SK-N-SH (cell line): ENCODE measurements around the gene NOXA1. TPM values are rescaled to one million over a fixed set of nuclear protein-coding genes. Genes with fewer than 3 reads are reported as not detected.

Experiments used
- CTCF ChIA-PET: fragments of 300-600, 350-600 bp; formaldehyde crosslinking; extraction: SDS; loops from one replicate; lab custom pipeline; 2021; lab: Yijun Ruan, JAX
- POLR2A ChIA-PET: fragments of 350-600 bp; sonication (Branson Sonifier 250); formaldehyde crosslinking; extraction: SDS; loops from one replicate; lab custom pipeline; 2020; ENCODE audit warnings: antibody characterized with exemption, inconsistent platforms; lab: Yijun Ruan, JAX
- DNase-seq: peaks from one replicate; pipeline ENCODE4 v3.0.0; 2012
- H2AFZ ChIP-seq: fragments of 200-600 bp; sonication (generic); 2 replicates; pipeline ENCODE4 v1.8.1; 2016; ENCODE audit warnings: antibody characterized with exemption, mild to moderate bottlenecking, low read depth
- H3F3A ChIP-seq: fragments of 200-600 bp; sonication (generic); replicated peaks from 2 replicates; pipeline ENCODE3; 2016; ENCODE audit warnings: antibody characterized with exemption, mild to moderate bottlenecking; ENCODE audit not compliant: insufficient read depth
- H3K27ac ChIP-seq, 2 experiments: fragments of 200-500 bp in 1 of 2; fragments of 200-600 bp in 1 of 2; sonication (Bioruptor generic) in 1 of 2; sonication (generic), shearing (Covaris generic) in 1 of 2; 2 replicates each; pipeline versions ENCODE4 v1.5.1 to v1.6.1; 2014 to 2016; ENCODE audit warnings: low read depth in 2 of 2, inconsistent platforms in 1 of 2, low read length in 1 of 2, mild to moderate bottlenecking in 1 of 2, mixed read lengths in 1 of 2
- H3K27me3 ChIP-seq: fragments of 200-600 bp; sonication (generic), shearing (Covaris generic); 2 replicates; pipeline ENCODE4 v1.6.1; 2016; ENCODE audit warnings: mixed run types; ENCODE audit not compliant: insufficient read depth
- H3K36me3 ChIP-seq, 2 experiments: fragments of 200-500 bp in 1 of 2; fragments of 200-600 bp in 1 of 2; sonication (Bioruptor generic) in 1 of 2; sonication (generic) in 1 of 2; replicated peaks in 1 of 2; 2 replicates each; pipeline versions ENCODE3 to v1.5.1; 2014 to 2016; ENCODE audit warnings: low read length in 1 of 2, mild to moderate bottlenecking in 1 of 2; ENCODE audit not compliant: insufficient read depth in 2 of 2, control insufficient read depth in 1 of 2
- H3K4me1 ChIP-seq, 2 experiments: fragments of 200-500 bp in 1 of 2; fragments of 200-600 bp in 1 of 2; sonication (Bioruptor generic) in 1 of 2; sonication (generic), shearing (Covaris generic) in 1 of 2; 2 replicates each; pipeline versions ENCODE4 v1.5.1 to v1.6.1; 2014 to 2016; ENCODE audit warnings: low read depth in 1 of 2, low read length in 1 of 2, mixed run types in 1 of 2; ENCODE audit not compliant: insufficient read depth in 2 of 2, control insufficient read depth in 1 of 2
- H3K4me2 ChIP-seq: fragments of 200-600 bp; sonication (generic), shearing (Covaris generic); 2 replicates; pipeline ENCODE4 v1.6.1; 2017; ENCODE audit warnings: mixed run types
- H3K4me3 ChIP-seq, 2 experiments: fragments of 200-500 bp in 1 of 2; fragments of 200-600 bp in 1 of 2; sonication (Bioruptor generic) in 1 of 2; sonication (generic), shearing (Covaris generic) in 1 of 2; 2 replicates each; pipeline versions ENCODE4 v1.5.1 to v1.8.1; 2014 to 2016; ENCODE audit warnings: low read depth in 2 of 2, inconsistent platforms in 1 of 2, low read length in 1 of 2, mild to moderate bottlenecking in 1 of 2, mixed read lengths in 1 of 2, moderate library complexity in 1 of 2
- H3K79me2 ChIP-seq: fragments of 200-600 bp; sonication (generic); 2 replicates; pipeline ENCODE4 v1.8.1; 2017; ENCODE audit warnings: mild to moderate bottlenecking; ENCODE audit not compliant: insufficient read depth
- H3K9ac ChIP-seq: fragments of 200-600 bp; sonication (generic); 2 replicates; pipeline ENCODE4 v1.6.1; 2017; ENCODE audit warnings: mixed run types
- H3K9me2 ChIP-seq: fragments of 200-600 bp; sonication (generic); 2 replicates; pipeline ENCODE4 v1.6.1; 2017; ENCODE audit warnings: mixed run types
- H3K9me3 ChIP-seq: fragments of 200-600 bp; sonication (generic); 2 replicates; pipeline ENCODE4 v1.6.1; 2017; ENCODE audit warnings: mixed run types, mild to moderate bottlenecking, moderate library complexity
- H4K20me1 ChIP-seq: fragments of 200-600 bp; sonication (generic); 2 replicates; pipeline ENCODE4 v1.6.1; 2017; ENCODE audit warnings: mild to moderate bottlenecking, mixed run types; ENCODE audit not compliant: insufficient read depth
- CHD2 ChIP-seq: fragments of 150-350 bp; IDR thresholded peaks from 2 replicates; pipeline ENCODE4 v1.6.1; 2018; ENCODE audit warnings: low read length; ENCODE audit not compliant: partially characterized antibody
- CTCF ChIP-seq: fragments of 200-600 bp; sonication (generic); IDR thresholded peaks from 2 replicates; pipeline ENCODE4 v1.6.1; 2017; ENCODE audit warnings: antibody characterized with exemption, mild to moderate bottlenecking, moderate library complexity
- FOSL2 ChIP-seq: IDR thresholded peaks from 2 replicates; pipeline ENCODE4 v1.4.0; 2012; ENCODE audit warnings: low read depth, mild to moderate bottlenecking, moderate library complexity, borderline replicate concordance
- GATA2 ChIP-seq: sonication (generic); formaldehyde crosslinking; IDR thresholded peaks from 2 replicates; pipeline ENCODE4 v1.5.0; 2020; ENCODE audit warnings: mild to moderate bottlenecking, missing genetic modification reagents
- POLR2AphosphoS5 ChIP-seq: IDR thresholded peaks from 2 replicates; pipeline ENCODE4 v1.6.1; 2012; ENCODE audit warnings: low read depth, low read length
- RCOR1 ChIP-seq: fragments of 150-350 bp; IDR thresholded peaks from 2 replicates; pipeline ENCODE4 v1.6.1; 2017; ENCODE audit warnings: antibody characterized with exemption, low read length
- RFX5 ChIP-seq: IDR thresholded peaks from 2 replicates; pipeline ENCODE4 v1.6.1; 2012; ENCODE audit warnings: mild to moderate bottlenecking, improper control_type of control experiment, low read length
- SMC3 ChIP-seq: IDR thresholded peaks from 2 replicates; pipeline ENCODE4 v1.6.1; 2012; ENCODE audit warnings: low read depth, low read length, improper control_type of control experiment
- TEAD4 ChIP-seq: IDR thresholded peaks from 2 replicates; pipeline ENCODE4 v1.4.0; 2012; ENCODE audit warnings: mild to moderate bottlenecking, borderline replicate concordance; ENCODE audit not compliant: insufficient read depth
- YY1 ChIP-seq: IDR thresholded peaks from 2 replicates; pipeline ENCODE4 v1.4.0; 2012; ENCODE audit warnings: low read depth, mild to moderate bottlenecking
- WGBS: methylation state at CpG from one replicate; pipeline ENCODE4 v1.1.6; 2017; ENCODE audit warnings: low lambda C conversion rate; 5-methylcytosine and 5-hydroxymethylcytosine counted together
- polyA plus RNA-seq, 3 experiments: library from polyadenylated mRNA; depleted of rRNA; stranded (reverse); fragments of >200 nt; gene quantifications; 2 replicates each; pipeline ENCODE4 v1.2.3, GENCODE V29; 2012
- TF ChIP-seq, protein P1 (sequence below): IDR thresholded peaks from 2 replicates; pipeline ENCODE4 v1.4.0; 2012; ENCODE audit warnings: low read depth, borderline replicate concordance
- TF ChIP-seq, protein P2 (sequence below): IDR thresholded peaks from 2 replicates; pipeline ENCODE4 v1.4.0; 2012; ENCODE audit warnings: low read depth

NOXA1 gene
- polyA plus RNA-seq, 1 of the 3 experiments (the other 2 are of a cell fraction): 0.39 TPM

DNA sequence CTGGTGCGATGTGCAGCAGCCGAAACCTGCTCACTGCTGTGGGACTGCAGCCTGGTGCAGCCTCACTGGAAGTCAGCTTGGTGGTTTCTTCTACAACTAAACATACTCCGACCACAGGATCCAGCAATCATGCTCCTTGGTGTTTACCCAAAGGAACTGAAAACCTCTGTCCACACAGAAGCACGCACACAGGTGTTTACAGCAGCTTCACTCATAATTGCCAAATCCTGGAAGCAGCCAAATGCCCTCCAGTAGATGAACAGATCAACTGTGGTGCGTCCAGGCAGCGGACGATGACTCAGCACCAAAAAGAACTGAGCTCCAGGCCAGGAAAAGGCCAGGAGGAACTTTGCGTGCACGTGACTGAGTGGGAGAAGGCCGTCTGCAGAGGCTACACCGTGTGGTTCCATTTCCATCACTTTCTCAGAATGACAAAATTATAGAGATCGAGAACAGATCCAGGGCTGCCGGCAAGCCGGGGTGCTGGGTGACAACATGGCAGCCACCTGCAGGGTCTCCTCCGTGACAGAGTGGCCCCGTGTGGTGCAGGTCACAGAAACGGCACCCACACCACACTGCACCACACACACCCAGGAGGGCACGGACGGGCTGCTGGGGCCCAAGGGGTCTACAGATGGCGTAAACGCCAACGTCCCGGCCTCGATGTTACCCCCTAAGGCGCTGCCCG, 59.0 kb downstream of the NOXA1 start:
- TF ChIP-seq, protein P1, sequence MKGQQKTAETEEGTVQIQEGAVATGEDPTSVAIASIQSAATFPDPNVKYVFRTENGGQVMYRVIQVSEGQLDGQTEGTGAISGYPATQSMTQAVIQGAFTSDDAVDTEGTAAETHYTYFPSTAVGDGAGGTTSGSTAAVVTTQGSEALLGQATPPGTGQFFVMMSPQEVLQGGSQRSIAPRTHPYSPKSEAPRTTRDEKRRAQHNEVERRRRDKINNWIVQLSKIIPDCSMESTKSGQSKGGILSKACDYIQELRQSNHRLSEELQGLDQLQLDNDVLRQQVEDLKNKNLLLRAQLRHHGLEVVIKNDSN: peak; percentile 71; the same call in 1 of the 2 replicates
- TF ChIP-seq SMC3: no peak
- TF ChIP-seq GATA2 (CRISPR knock-in tag): no peak
- TF ChIP-seq CHD2: no peak
- no peak for TF ChIP-seq TEAD4
- TF ChIP-seq RCOR1: no peak
- TF ChIP-seq, protein P2, sequence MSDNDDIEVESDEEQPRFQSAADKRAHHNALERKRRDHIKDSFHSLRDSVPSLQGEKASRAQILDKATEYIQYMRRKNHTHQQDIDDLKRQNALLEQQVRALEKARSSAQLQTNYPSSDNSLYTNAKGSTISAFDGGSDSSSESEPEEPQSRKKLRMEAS: no peak
- TF ChIP-seq POLR2AphosphoS5: no peak
- TF ChIP-seq FOSL2: peak; percentile 19; the same call in 1 of the 2 replicates
- TF ChIP-seq RFX5: no peak
- no peak for TF ChIP-seq CTCF
- TF ChIP-seq YY1: no peak
- no peak for DNase-seq
- CTCF ChIA-PET: interaction anchor here (0.9 to 1.4 kb wide), 5 partner anchors 12 to 180 kb away, joined by 3 to 6 read pairs (median 3); partner anchors contain the start of genes EXD3, NOXA1 and NRARP

More for the DNA sequence above, 59.0 kb downstream of the NOXA1 start:
- POLR2A ChIA-PET: interaction anchor here (2.1 kb wide), 1 partner anchor 23 kb away, joined by 4 read pairs; the partner anchor contains the start of gene NSMF
- H3K4me2 ChIP-seq: no peak overlapping the region
- H3K36me3 ChIP-seq: no peaks in the 10 kb centered on the region
- H3K27ac ChIP-seq: peak overlapping the region in 1 of 2 experiments; percentile 50; a peak in 1 of 4 replicates
- H3K9me2 ChIP-seq: no peaks in the 10 kb centered on the region
- no peak overlapping the region for H3K9ac ChIP-seq
- peaks cover 0 to 41% of the 10 kb centered on the region in 2 experiments; a peak in 1 of 4 replicates for H3K4me1 ChIP-seq
- no peaks in the 10 kb centered on the region for H3K9me3 ChIP-seq
- H3F3A ChIP-seq: no peaks in the 10 kb centered on the region
- no peak overlapping the region for H3K4me3 ChIP-seq
- 81% methylated on average over 16 of the region's 26 CpGs for WGBS
- H3K79me2 ChIP-seq: no peaks in the 10 kb centered on the region
- H4K20me1 ChIP-seq: no peaks in the 10 kb centered on the region
- H3K27me3 ChIP-seq: no peaks in the 10 kb centered on the region
- no peak overlapping the region for H2AFZ ChIP-seq

Other genes starting within 250 kb of the NOXA1 start
- 35.1 and 37.7 TPM in 2 replicates for gene ANAPC2, start 234.8 kb upstream of the NOXA1 start, polyA plus RNA-seq (2012; rRNA removed)
- 100 and 124 TPM in 2 replicates for gene SSNA1, start 234.7 kb upstream of the NOXA1 start, polyA plus RNA-seq (2012; rRNA removed)
- gene TPRN, start 222.7 kb upstream of the NOXA1 start, polyA plus RNA-seq (2012; rRNA removed): 4.4 and 5.2 TPM in 2 replicates
- 55.6 and 57.0 TPM in 2 replicates for gene TMEM203, start 217.7 kb upstream of the NOXA1 start, polyA plus RNA-seq (2012; rRNA removed)
- gene NDOR1, start 217.7 kb upstream of the NOXA1 start, polyA plus RNA-seq (2012; rRNA removed): 7.9 and 8.6 TPM in 2 replicates
- gene RNF208, start 201.2 kb upstream of the NOXA1 start, polyA plus RNA-seq (2012; rRNA removed): 2.0 and 2.7 TPM in 2 replicates
- 2.1 and 2.2 TPM in 2 replicates for gene CYSRT1, start 198.2 kb upstream of the NOXA1 start, polyA plus RNA-seq (2012; rRNA removed)
- 0.03 and 0.08 TPM in 2 replicates for gene RNF224, start 195.9 kb upstream of the NOXA1 start, polyA plus RNA-seq (2012; rRNA removed)
- 0.06 TPM in 1 of 2 replicates, not detected in the other for gene SLC34A3, start 192.5 kb upstream of the NOXA1 start, polyA plus RNA-seq (2012; rRNA removed)
- gene TUBB4B, start 182.1 kb upstream of the NOXA1 start, polyA plus RNA-seq (2012; rRNA removed): 415 and 508 TPM in 2 replicates
- not detected in 2 replicates for gene STPG3, start 172.1 kb upstream of the NOXA1 start, polyA plus RNA-seq (2012; rRNA removed)
- 52.6 and 62.7 TPM in 2 replicates for gene NELFB, start 168.1 kb upstream of the NOXA1 start, polyA plus RNA-seq (2012; rRNA removed)
- gene TOR4A, start 145.7 kb upstream of the NOXA1 start, polyA plus RNA-seq (2012; rRNA removed): 0.81 and 0.99 TPM in 2 replicates
- gene NRARP, start 121.1 kb upstream of the NOXA1 start, polyA plus RNA-seq (2012; rRNA removed): 3.9 and 4.2 TPM in 2 replicates
- gene EXD3, start 231 bp upstream of the NOXA1 start, polyA plus RNA-seq (2012; rRNA removed): 11.5 and 14.2 TPM in 2 replicates
- 0.18 and 0.30 TPM in 2 replicates for gene ENTPD8, start 18.0 kb downstream of the NOXA1 start, polyA plus RNA-seq (2012; rRNA removed)
- gene NSMF, start 35.9 kb downstream of the NOXA1 start, polyA plus RNA-seq (2012; rRNA removed): 58.6 and 58.8 TPM in 2 replicates
- 0.88 and 0.99 TPM in 2 replicates for gene PNPLA7, start 127.0 kb downstream of the NOXA1 start, polyA plus RNA-seq (2012; rRNA removed)
- 39.4 and 58.9 TPM in 2 replicates for gene MRPL41, start 128.5 kb downstream of the NOXA1 start, polyA plus RNA-seq (2012; rRNA removed)
- 59.9 and 84.3 TPM in 2 replicates for gene DPH7, start 155.5 kb downstream of the NOXA1 start, polyA plus RNA-seq (2012; rRNA removed)
- 39.3 and 43.1 TPM in 2 replicates for gene ZMYND19, start 167.1 kb downstream of the NOXA1 start, polyA plus RNA-seq (2012; rRNA removed)
- 49.7 and 54.8 TPM in 2 replicates for gene ARRDC1, start 182.3 kb downstream of the NOXA1 start, polyA plus RNA-seq (2012; rRNA removed)
- 38.3 and 39.5 TPM in 2 replicates for gene EHMT1, start 195.6 kb downstream of the NOXA1 start, polyA plus RNA-seq (2012; rRNA removed)